GM23338 (cell line): ENCODE data around the gene ESR2. TPM values are rescaled to one million over a fixed set of nuclear protein-coding genes. Genes with fewer than 3 reads are reported as not detected.

ENCODE experiments used
- ATAC-seq: fragments of 200-7000 bp; cut with Tn5 transposase; 3 replicates; pipeline ENCODE4 v1.9.1; 2020
- DNase-seq: peaks from one replicate; pipeline ENCODE4 v3.0.0-alpha.2; 2015; ENCODE audit warnings: low spot score
- H2AFZ ChIP-seq: fragments of 200-600 bp; sonication (generic); 2 replicates; pipeline ENCODE4 v1.8.0; 2016; ENCODE audit warnings: antibody characterized with exemption, mild to moderate bottlenecking, moderate library complexity
- H3F3A ChIP-seq: fragments of 200-600 bp; sonication (generic); replicated peaks from 2 replicates; pipeline ENCODE4 v1.8.0; 2017; ENCODE audit warnings: antibody characterized with exemption, mixed run types, low read depth
- H3K27ac ChIP-seq: fragments of 200-600 bp; sonication (generic); 2 replicates; pipeline ENCODE4 v1.6.1; 2016; ENCODE audit warnings: low read depth
- H3K27me3 ChIP-seq: fragments of 200-600 bp; sonication (generic); 2 replicates; pipeline ENCODE4 v1.8.0; 2016; ENCODE audit warnings: mild to moderate bottlenecking, mixed run types, moderate library complexity; ENCODE audit not compliant: insufficient read depth
- H3K36me3 ChIP-seq: fragments of 200-600 bp; sonication (generic); 2 replicates; pipeline ENCODE4 v1.8.0; 2016; ENCODE audit warnings: mild to moderate bottlenecking; ENCODE audit not compliant: insufficient read depth
- H3K4me1 ChIP-seq: fragments of 200-600 bp; sonication (generic); 2 replicates; pipeline ENCODE4 v1.8.0; 2016; ENCODE audit warnings: mild to moderate bottlenecking, moderate library complexity; ENCODE audit not compliant: insufficient read depth
- H3K4me2 ChIP-seq: fragments of 200-600 bp; sonication (generic); 2 replicates; pipeline ENCODE4 v1.7.1; 2017; ENCODE audit warnings: mixed run types
- H3K4me3 ChIP-seq: fragments of 200-600 bp; sonication (generic); 2 replicates; pipeline ENCODE4 v1.6.1; 2016; ENCODE audit warnings: mixed run types
- H3K79me2 ChIP-seq: fragments of 200-600 bp; sonication (generic); replicated peaks from 2 replicates; pipeline ENCODE4 v1.8.0; 2017; ENCODE audit warnings: mild to moderate bottlenecking; ENCODE audit not compliant: insufficient read depth
- H3K9me2 ChIP-seq: fragments of 200-600 bp; sonication (generic); 2 replicates; pipeline ENCODE4 v1.8.0; 2017; ENCODE audit not compliant: insufficient read depth
- H4K20me1 ChIP-seq: fragments of 200-600 bp; sonication (generic); replicated peaks from 2 replicates; pipeline ENCODE4 v1.8.0; 2017; ENCODE audit warnings: mild to moderate bottlenecking; ENCODE audit not compliant: insufficient read depth
- H3K27ac Mint-ChIP-seq: 2 replicates; pipeline ENCODE4 v1.8.0; 2020; ENCODE audit warnings: inconsistent platforms, mild to moderate bottlenecking, moderate library complexity, mixed read lengths
- H3K27me3 Mint-ChIP-seq: 3 replicates; pipeline ENCODE4 v1.8.0; 2022; ENCODE audit warnings: low read depth, mild to moderate bottlenecking, moderate library complexity, mixed read lengths, inconsistent platforms; ENCODE audit not compliant: insufficient read depth, poor library complexity
- H3K36me3 Mint-ChIP-seq: 3 replicates; pipeline ENCODE4 v1.8.0; 2021; ENCODE audit warnings: low read depth, mild to moderate bottlenecking, inconsistent platforms, moderate library complexity, mixed read lengths
- H3K4me1 Mint-ChIP-seq: 3 replicates; pipeline ENCODE4 v1.8.0; 2020; ENCODE audit warnings: mild to moderate bottlenecking, inconsistent platforms, mixed read lengths
- H3K4me3 Mint-ChIP-seq: 3 replicates; pipeline ENCODE4 v1.8.0; 2021; ENCODE audit warnings: moderate library complexity, mild to moderate bottlenecking, inconsistent platforms, mixed read lengths
- H3K9me3 Mint-ChIP-seq: 3 replicates; pipeline ENCODE4 v1.8.0; 2020; ENCODE audit warnings: moderate library complexity, mild to moderate bottlenecking, inconsistent platforms, mixed read lengths
- CREB1 ChIP-seq: fragments of 250-450 bp; sonication (Bioruptor Pico); IDR thresholded peaks from 2 replicates; pipeline ENCODE4 v1.5.0; 2020; ENCODE audit warnings: low read depth, mild to moderate bottlenecking, moderate library complexity
- EZH2phosphoT487 ChIP-seq: fragments of 200-600 bp; sonication (generic); IDR thresholded peaks from one replicate; pipeline ENCODE4 v1.8.1; 2018; ENCODE audit warnings: antibody characterized with exemption; ENCODE audit not compliant: unreplicated experiment
- JUNB ChIP-seq: IDR thresholded peaks from one replicate; pipeline ENCODE4 v1.6.1; 2016; ENCODE audit warnings: antibody characterized with exemption; ENCODE audit not compliant: unreplicated experiment
- NANOG ChIP-seq: IDR thresholded peaks from 2 replicates; pipeline ENCODE4 v1.6.1; 2016; ENCODE audit warnings: antibody characterized with exemption, borderline replicate concordance
- POLR2AphosphoS5 ChIP-seq: IDR thresholded peaks from 2 replicates; pipeline ENCODE4 v1.6.1; 2016; ENCODE audit warnings: antibody characterized with exemption, low read depth
- STAT1 ChIP-seq: IDR thresholded peaks from one replicate; pipeline ENCODE4 v1.6.1; 2016; ENCODE audit warnings: antibody characterized with exemption; ENCODE audit not compliant: unreplicated experiment
- ZNF114 ChIP-seq: fragments of 250-450 bp; sonication (Bioruptor Pico); IDR thresholded peaks from 2 replicates; pipeline ENCODE4 v1.5.0; 2020; ENCODE audit warnings: mild to moderate bottlenecking, moderate library complexity
- polyA plus RNA-seq: library from polyadenylated mRNA; unstranded; fragments of >200 nt; fragmentation: Nextera tagmentation; extraction: Ambion mirVana; gene quantifications from 2 replicates; pipeline ENCODE4 v1.2.1, GENCODE V29; 2016
- total RNA-seq: library from RNA; depleted of rRNA; stranded (reverse); fragments of >200 nt; shearing (Covaris generic); gene quantifications from 2 replicates; pipeline ENCODE4 v1.2.3, GENCODE V29; 2014
- TF ChIP-seq, protein P1 (sequence below): IDR thresholded peaks from one replicate; pipeline ENCODE4 v1.6.1; 2018; ENCODE audit warnings: antibody characterized with exemption; ENCODE audit not compliant: unreplicated experiment
- TF ChIP-seq, protein P2 (sequence below): IDR thresholded peaks from 2 replicates; pipeline ENCODE4 v1.6.1; 2016; ENCODE audit warnings: antibody characterized with exemption
- TF ChIP-seq, protein P3 (sequence below): fragments of 250-450 bp; sonication (Bioruptor Pico); IDR thresholded peaks from 2 replicates; pipeline ENCODE4 v1.5.0; 2020; ENCODE audit warnings: mild to moderate bottlenecking, moderate library complexity
- TF ChIP-seq, protein P4 (sequence below), 2 experiments: fragments of 200-600 bp in 1 of 2; sonication (generic) in 1 of 2; conservative IDR thresholded peaks; 2 replicates each; pipeline versions ENCODE4 v1.5.1 to v1.6.1; 2016 to 2017; ENCODE audit warnings: antibody characterized with exemption in 2 of 2, low read depth in 2 of 2, mild to moderate bottlenecking in 2 of 2, moderate library complexity in 1 of 2

ESR2 gene
- total and polyA plus RNA-seq, 2 experiments from 2014 or later = 0.58 to 0.59 TPM

DNA sequence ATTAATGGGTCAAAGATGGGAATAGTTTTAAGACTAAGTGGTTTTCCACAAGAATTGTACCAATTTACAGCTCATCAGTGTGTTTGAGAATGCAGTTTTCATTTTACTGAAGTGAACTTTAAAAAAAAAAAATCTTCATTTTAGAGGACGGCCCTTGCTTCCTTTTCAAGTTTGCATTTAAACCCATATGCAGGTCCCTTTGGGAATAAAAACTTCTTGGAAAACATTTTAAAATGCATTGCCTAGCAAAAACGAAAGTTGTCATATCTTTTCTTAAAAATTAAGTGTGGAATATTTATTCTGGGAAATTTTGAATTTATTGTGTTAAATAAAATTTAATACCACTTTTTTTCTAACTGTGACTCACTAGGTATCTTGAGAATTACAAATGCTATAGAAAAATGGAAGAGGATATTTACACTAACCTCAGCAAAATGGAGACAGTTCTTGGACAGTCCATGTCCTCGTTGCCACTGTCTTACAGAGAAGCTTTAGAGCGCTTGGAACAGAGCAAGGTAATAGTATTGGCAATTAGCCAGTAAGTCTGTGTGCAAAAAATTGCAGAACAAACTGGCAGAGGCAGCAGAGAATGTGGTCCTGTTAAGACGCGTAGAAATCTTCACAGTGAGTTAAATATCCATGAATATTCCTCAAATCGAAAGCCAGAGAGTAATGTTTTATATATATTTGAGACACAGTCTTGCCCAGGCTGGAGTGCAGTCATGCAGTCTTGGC, 231.6 kb downstream of the ESR2 start (continued):
- TF ChIP-seq, protein P1, sequence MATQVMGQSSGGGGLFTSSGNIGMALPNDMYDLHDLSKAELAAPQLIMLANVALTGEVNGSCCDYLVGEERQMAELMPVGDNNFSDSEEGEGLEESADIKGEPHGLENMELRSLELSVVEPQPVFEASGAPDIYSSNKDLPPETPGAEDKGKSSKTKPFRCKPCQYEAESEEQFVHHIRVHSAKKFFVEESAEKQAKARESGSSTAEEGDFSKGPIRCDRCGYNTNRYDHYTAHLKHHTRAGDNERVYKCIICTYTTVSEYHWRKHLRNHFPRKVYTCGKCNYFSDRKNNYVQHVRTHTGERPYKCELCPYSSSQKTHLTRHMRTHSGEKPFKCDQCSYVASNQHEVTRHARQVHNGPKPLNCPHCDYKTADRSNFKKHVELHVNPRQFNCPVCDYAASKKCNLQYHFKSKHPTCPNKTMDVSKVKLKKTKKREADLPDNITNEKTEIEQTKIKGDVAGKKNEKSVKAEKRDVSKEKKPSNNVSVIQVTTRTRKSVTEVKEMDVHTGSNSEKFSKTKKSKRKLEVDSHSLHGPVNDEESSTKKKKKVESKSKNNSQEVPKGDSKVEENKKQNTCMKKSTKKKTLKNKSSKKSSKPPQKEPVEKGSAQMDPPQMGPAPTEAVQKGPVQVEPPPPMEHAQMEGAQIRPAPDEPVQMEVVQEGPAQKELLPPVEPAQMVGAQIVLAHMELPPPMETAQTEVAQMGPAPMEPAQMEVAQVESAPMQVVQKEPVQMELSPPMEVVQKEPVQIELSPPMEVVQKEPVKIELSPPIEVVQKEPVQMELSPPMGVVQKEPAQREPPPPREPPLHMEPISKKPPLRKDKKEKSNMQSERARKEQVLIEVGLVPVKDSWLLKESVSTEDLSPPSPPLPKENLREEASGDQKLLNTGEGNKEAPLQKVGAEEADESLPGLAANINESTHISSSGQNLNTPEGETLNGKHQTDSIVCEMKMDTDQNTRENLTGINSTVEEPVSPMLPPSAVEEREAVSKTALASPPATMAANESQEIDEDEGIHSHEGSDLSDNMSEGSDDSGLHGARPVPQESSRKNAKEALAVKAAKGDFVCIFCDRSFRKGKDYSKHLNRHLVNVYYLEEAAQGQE = no peak
- TF ChIP-seq STAT1 (no peak), CREB1 (CRISPR knock-in tag) (no peak), POLR2AphosphoS5 (no peak), JUNB (no peak)

DNA sequence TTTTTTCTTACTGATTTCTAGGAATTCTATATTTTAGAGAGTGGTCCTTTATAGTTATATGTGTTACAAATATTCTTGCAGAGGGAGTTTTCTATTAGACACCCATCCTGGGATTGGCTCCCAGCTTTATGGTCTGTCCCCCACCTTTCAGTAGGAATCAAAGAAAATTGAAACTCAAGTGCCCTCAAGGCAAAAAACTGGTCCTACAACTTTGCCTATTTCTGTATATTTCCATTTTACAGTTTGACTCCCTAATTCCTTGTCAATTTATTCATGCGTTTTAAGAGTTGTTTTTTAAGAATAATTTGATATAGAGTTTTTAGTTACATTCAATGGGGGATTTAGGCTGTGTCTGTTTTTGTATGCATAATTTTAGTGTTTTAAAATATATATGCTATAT, 232.5 kb downstream of the ESR2 start:
- DNase-seq = no peak
- ATAC-seq = no peak
- Histone ChIP-seq H3K9me2 (no peaks in the 10 kb centered on the region), H3F3A (no peaks in the 10 kb centered on the region), H2AFZ (no peak overlapping the region), H3K4me2 (peak overlapping the region; percentile 35), H3K79me2 (no peaks in the 10 kb centered on the region), H3K4me1 (peaks cover 22% of the 10 kb centered on the region), H3K27ac (peak overlapping the region; percentile 2; the same call in 1 of the 2 replicates), H3K4me3 (no peak overlapping the region), H3K36me3 (no peaks in the 10 kb centered on the region; the same call in 1 of the 2 replicates), H3K27me3 (no peaks in the 10 kb centered on the region), H4K20me1 (no peaks in the 10 kb centered on the region)
- peaks cover 4% of the 10 kb centered on the region for H3K27me3 Mint-ChIP-seq
- H3K4me1 Mint-ChIP-seq = peaks cover 18% of the 10 kb centered on the region
- H3K36me3 Mint-ChIP-seq = peaks cover 8% of the 10 kb centered on the region; the same call in 2 of the 3 replicates
- H3K9me3 Mint-ChIP-seq = no peaks in the 10 kb centered on the region
- H3K27ac Mint-ChIP-seq = peak overlapping the region; percentile 36
- no peak overlapping the region for H3K4me3 Mint-ChIP-seq
- TF ChIP-seq, protein P2, sequence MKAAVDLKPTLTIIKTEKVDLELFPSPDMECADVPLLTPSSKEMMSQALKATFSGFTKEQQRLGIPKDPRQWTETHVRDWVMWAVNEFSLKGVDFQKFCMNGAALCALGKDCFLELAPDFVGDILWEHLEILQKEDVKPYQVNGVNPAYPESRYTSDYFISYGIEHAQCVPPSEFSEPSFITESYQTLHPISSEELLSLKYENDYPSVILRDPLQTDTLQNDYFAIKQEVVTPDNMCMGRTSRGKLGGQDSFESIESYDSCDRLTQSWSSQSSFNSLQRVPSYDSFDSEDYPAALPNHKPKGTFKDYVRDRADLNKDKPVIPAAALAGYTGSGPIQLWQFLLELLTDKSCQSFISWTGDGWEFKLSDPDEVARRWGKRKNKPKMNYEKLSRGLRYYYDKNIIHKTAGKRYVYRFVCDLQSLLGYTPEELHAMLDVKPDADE = no peak
- no peak for TF ChIP-seq ZNF114 (CRISPR knock-in tag)
- TF ChIP-seq, protein P3, sequence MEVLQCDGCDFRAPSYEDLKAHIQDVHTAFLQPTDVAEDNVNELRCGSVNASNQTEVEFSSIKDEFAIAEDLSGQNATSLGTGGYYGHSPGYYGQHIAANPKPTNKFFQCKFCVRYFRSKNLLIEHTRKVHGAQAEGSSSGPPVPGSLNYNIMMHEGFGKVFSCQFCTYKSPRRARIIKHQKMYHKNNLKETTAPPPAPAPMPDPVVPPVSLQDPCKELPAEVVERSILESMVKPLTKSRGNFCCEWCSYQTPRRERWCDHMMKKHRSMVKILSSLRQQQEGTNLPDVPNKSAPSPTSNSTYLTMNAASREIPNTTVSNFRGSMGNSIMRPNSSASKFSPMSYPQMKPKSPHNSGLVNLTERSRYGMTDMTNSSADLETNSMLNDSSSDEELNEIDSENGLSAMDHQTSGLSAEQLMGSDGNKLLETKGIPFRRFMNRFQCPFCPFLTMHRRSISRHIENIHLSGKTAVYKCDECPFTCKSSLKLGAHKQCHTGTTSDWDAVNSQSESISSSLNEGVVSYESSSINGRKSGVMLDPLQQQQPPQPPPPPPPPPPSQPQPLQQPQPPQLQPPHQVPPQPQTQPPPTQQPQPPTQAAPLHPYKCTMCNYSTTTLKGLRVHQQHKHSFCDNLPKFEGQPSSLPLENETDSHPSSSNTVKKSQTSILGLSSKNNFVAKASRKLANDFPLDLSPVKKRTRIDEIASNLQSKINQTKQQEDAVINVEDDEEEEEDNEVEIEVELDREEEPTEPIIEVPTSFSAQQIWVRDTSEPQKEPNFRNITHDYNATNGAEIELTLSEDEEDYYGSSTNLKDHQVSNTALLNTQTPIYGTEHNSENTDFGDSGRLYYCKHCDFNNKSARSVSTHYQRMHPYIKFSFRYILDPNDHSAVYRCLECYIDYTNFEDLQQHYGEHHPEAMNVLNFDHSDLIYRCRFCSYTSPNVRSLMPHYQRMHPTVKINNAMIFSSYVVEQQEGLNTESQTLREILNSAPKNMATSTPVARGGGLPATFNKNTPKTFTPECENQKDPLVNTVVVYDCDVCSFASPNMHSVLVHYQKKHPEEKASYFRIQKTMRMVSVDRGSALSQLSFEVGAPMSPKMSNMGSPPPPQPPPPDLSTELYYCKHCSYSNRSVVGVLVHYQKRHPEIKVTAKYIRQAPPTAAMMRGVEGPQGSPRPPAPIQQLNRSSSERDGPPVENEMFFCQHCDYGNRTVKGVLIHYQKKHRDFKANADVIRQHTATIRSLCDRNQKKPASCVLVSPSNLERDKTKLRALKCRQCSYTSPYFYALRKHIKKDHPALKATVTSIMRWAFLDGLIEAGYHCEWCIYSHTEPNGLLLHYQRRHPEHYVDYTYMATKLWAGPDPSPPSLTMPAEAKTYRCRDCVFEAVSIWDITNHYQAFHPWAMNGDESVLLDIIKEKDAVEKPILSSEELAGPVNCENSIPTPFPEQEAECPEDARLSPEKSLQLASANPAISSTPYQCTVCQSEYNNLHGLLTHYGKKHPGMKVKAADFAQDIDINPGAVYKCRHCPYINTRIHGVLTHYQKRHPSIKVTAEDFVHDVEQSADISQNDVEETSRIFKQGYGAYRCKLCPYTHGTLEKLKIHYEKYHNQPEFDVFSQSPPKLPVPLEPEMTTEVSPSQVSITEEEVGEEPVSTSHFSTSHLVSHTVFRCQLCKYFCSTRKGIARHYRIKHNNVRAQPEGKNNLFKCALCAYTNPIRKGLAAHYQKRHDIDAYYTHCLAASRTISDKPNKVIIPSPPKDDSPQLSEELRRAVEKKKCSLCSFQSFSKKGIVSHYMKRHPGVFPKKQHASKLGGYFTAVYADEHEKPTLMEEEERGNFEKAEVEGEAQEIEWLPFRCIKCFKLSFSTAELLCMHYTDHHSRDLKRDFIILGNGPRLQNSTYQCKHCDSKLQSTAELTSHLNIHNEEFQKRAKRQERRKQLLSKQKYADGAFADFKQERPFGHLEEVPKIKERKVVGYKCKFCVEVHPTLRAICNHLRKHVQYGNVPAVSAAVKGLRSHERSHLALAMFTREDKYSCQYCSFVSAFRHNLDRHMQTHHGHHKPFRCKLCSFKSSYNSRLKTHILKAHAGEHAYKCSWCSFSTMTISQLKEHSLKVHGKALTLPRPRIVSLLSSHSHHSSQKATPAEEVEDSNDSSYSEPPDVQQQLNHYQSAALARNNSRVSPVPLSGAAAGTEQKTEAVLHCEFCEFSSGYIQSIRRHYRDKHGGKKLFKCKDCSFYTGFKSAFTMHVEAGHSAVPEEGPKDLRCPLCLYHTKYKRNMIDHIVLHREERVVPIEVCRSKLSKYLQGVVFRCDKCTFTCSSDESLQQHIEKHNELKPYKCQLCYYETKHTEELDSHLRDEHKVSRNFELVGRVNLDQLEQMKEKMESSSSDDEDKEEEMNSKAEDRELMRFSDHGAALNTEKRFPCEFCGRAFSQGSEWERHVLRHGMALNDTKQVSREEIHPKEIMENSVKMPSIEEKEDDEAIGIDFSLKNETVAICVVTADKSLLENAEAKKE (CRISPR knock-in tag) = no peak
- no peak for TF ChIP-seq EZH2phosphoT487
- TF ChIP-seq, protein P4, sequence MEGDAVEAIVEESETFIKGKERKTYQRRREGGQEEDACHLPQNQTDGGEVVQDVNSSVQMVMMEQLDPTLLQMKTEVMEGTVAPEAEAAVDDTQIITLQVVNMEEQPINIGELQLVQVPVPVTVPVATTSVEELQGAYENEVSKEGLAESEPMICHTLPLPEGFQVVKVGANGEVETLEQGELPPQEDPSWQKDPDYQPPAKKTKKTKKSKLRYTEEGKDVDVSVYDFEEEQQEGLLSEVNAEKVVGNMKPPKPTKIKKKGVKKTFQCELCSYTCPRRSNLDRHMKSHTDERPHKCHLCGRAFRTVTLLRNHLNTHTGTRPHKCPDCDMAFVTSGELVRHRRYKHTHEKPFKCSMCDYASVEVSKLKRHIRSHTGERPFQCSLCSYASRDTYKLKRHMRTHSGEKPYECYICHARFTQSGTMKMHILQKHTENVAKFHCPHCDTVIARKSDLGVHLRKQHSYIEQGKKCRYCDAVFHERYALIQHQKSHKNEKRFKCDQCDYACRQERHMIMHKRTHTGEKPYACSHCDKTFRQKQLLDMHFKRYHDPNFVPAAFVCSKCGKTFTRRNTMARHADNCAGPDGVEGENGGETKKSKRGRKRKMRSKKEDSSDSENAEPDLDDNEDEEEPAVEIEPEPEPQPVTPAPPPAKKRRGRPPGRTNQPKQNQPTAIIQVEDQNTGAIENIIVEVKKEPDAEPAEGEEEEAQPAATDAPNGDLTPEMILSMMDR (conservative IDR thresholded peaks at IDR 0.05; ENCODE audit: low read depth in 2 of 2) = no peak
- TF ChIP-seq NANOG = no peak
